CD8-positive, alpha-beta memory T cell (primary cell): ENCODE data around the gene PHAX. TPM values are rescaled to one million over a fixed set of nuclear protein-coding genes. Genes with fewer than 3 reads are reported as not detected.
"Not testable (repeated sequence)": the region's sequence is repeated elsewhere in the genome, so short reads cannot be mapped to it uniquely, and the experiment has no call there.

Experiments used
- CTCF ChIA-PET: fragments of 350-600 bp; sonication (Branson Sonifier 250); formaldehyde crosslinking; loops from one replicate; lab custom pipeline; 2021; ENCODE audit warnings: antibody characterized with exemption; lab: Charles Lee
- POLR2A ChIA-PET: fragments of 350-600 bp; sonication (Branson Sonifier 250); formaldehyde crosslinking; loops from one replicate; lab custom pipeline; 2021; ENCODE audit warnings: antibody characterized with exemption; lab: Charles Lee
- DNase-seq, 5 donors: peaks; one replicate each; pipeline versions ENCODE4 v3.0.0 to v3.0.0-alpha.2; 2020 to 2022; ENCODE audit warnings: mixed read lengths in 1 of 5
- H3K27ac ChIP-seq: one replicate; pipeline ENCODE4 v1.7.0; 2013; ENCODE audit warnings: low read depth, mild to moderate bottlenecking, low read length, moderate library complexity
- H3K27me3 ChIP-seq: 2 replicates; pipeline ENCODE4 v1.7.0; 2013; ENCODE audit warnings: low read length, mild to moderate bottlenecking; ENCODE audit not compliant: insufficient read depth, poor library complexity, severe bottlenecking
- H3K36me3 ChIP-seq: 2 replicates; pipeline ENCODE4 v1.7.0; 2013; ENCODE audit warnings: mild to moderate bottlenecking, low read length, moderate library complexity; ENCODE audit not compliant: insufficient read depth
- H3K4me1 ChIP-seq: 2 replicates; pipeline ENCODE4 v1.7.0; 2013; ENCODE audit warnings: mild to moderate bottlenecking, low read length, moderate library complexity; ENCODE audit not compliant: insufficient read depth
- H3K4me3 ChIP-seq: 2 replicates; pipeline ENCODE4 v1.7.0; 2013; ENCODE audit warnings: mild to moderate bottlenecking, low read length
- H3K9me3 ChIP-seq: 2 replicates; pipeline ENCODE4 v1.7.0; 2013; ENCODE audit warnings: mild to moderate bottlenecking, low read length
- H3K27ac Mint-ChIP-seq, 8 donors: one replicate each; pipeline ENCODE4 v1.8.0; 2020 to 2021; ENCODE audit warnings: mixed read lengths in 8 of 8, mild to moderate bottlenecking in 6 of 8, inconsistent platforms in 3 of 8, moderate library complexity in 3 of 8
- H3K27me3 Mint-ChIP-seq, 2 donors: one replicate each; pipeline ENCODE4 v1.8.0; 2020 to 2021; ENCODE audit warnings: mixed read lengths in 2 of 2, mild to moderate bottlenecking in 1 of 2, moderate library complexity in 1 of 2
- H3K36me3 Mint-ChIP-seq, 3 donors: one replicate each; pipeline ENCODE4 v1.8.0; 2020 to 2021; ENCODE audit warnings: mixed read lengths in 3 of 3, inconsistent platforms in 1 of 3, mild to moderate bottlenecking in 1 of 3
- H3K4me1 Mint-ChIP-seq, 3 donors: one replicate each; pipeline ENCODE4 v1.8.0; 2020 to 2021; ENCODE audit warnings: mixed read lengths in 3 of 3, inconsistent platforms in 1 of 3, mild to moderate bottlenecking in 1 of 3
- H3K4me3 Mint-ChIP-seq, 7 donors: one replicate each; pipeline ENCODE4 v1.8.0; 2020 to 2021; ENCODE audit warnings: mixed read lengths in 7 of 7, mild to moderate bottlenecking in 6 of 7, moderate library complexity in 4 of 7, inconsistent platforms in 2 of 7
- H3K9me3 Mint-ChIP-seq, 5 donors: one replicate each; pipeline ENCODE4 v1.8.0; 2020 to 2022; ENCODE audit warnings: mixed read lengths in 5 of 5, mild to moderate bottlenecking in 3 of 5, moderate library complexity in 2 of 5, inconsistent platforms in 1 of 5
- polyA plus RNA-seq: library from polyadenylated mRNA; unstranded; fragments of 300-500 nt; fragmentation: Illumina TruSeq; gene quantifications from one replicate; pipeline ENCODE4 v1.2.3, GENCODE V29; 2021
- total RNA-seq, 2 experiments: library from RNA; stranded (reverse); gene quantifications; one replicate each; pipeline ENCODE4 v1.2.3, GENCODE V29; 2021

The PHAX gene
- total and polyA plus RNA-seq, 3 experiments from 2014 or later, result 59.2 to 110 (median 68.2) TPM

DNA sequence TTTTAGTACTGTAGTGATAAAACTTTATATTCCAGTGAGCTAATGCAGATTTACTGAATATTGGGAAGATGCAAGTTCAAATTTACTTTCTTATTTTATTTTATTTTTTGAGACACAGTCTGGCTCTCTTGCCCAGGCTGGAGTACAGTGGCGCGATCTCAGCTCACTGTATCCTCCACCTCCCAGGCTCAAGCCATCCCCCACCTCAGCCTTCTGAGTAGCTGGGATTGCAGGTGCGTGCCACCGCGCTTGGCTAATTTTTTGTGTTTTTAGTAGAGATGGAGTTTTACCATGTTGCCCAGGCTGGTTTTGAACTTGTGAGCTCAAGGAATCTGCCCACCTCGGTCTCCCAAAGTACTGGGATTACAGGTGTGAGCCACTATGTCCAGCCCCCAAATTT, 9.9 kb downstream of the PHAX start:
- Mint-ChIP-seq H3K27me3 (peaks cover 0 to 1% of the 10 kb centered on the region in 2 donors), H3K4me1 (peaks cover 40 to 74% (median 64%) of the 10 kb centered on the region in 3 donors), H3K4me3 (no peak overlapping the region), H3K36me3 (peaks cover 3 to 87% (median 3%) of the 10 kb centered on the region in 3 donors), H3K9me3 (no peaks in the 10 kb centered on the region), H3K27ac (no peak overlapping the region)
- Histone ChIP-seq H3K4me1 (peaks cover 10% of the 10 kb centered on the region), H3K4me3 (no peak overlapping the region), H3K36me3 (peaks cover 20% of the 10 kb centered on the region), H3K27ac (no peak overlapping the region), H3K9me3 (no peaks in the 10 kb centered on the region), H3K27me3 (no peaks in the 10 kb centered on the region)
- DNase-seq, result no peak
- ChIA-PET CTCF (interaction anchor here (1.5 kb wide), 1 partner anchor 9 kb away, joined by 11 read pairs; the partner anchor contains the start of gene PHAX), POLR2A (no interaction called here)

DNA sequence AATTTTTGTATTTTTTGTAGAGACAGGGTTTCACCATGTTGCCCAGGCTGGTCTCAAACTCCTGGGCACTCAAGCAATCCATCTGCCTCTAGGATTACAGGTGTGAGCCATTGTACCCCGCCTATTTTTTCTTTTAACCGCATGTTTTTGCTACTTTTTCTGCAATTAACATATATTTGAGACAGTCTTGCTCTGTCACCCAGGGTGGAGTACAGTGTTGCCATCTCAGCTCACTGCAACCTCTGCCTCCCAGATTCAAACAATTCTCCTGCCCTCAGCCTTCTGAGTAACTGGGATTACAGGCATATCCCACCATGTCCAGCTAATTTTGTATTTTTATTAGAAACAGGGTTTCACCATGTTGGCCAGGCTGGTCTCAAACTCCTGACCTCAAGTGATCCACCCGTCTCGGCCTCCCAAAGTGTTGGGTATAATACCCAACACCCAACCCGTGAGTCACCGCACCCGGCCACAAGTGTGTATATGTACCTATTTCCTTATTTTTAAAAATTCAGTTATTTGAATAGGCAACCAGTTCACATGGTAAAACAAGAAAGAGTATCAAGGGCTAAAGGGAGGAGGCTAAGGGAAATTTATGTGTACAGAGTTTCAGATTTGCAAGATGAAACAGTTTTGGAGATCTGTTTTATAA, 13.3 kb downstream of the PHAX start:
- no peak overlapping the region for H3K4me3 Mint-ChIP-seq
- peak overlapping the region in 1 of 8 donors; percentile 33 for H3K27ac Mint-ChIP-seq
- H3K9me3 ChIP-seq, result no peaks in the 10 kb centered on the region
- ChIA-PET CTCF (no interaction called here), POLR2A (no interaction called here)
- H3K27me3 ChIP-seq, result no peaks in the 10 kb centered on the region
- H3K36me3 Mint-ChIP-seq, result peaks cover 3 to 83% (median 9%) of the 10 kb centered on the region in 3 donors
- H3K36me3 ChIP-seq, result peaks cover 17% of the 10 kb centered on the region
- no peak overlapping the region for H3K4me3 ChIP-seq
- H3K27me3 Mint-ChIP-seq, result peaks cover 0 to 1% of the 10 kb centered on the region in 2 donors
- no peaks in the 10 kb centered on the region for H3K4me1 ChIP-seq
- H3K27ac ChIP-seq, result no peak overlapping the region
- peaks cover 23 to 47% (median 43%) of the 10 kb centered on the region in 3 donors for H3K4me1 Mint-ChIP-seq
- no peaks in the 10 kb centered on the region for H3K9me3 Mint-ChIP-seq
- no peak for DNase-seq

GRCh38 chr5:126615286-126615685, 14.5 kb downstream of the PHAX start:
- H3K4me1 ChIP-seq, result no peaks in the 10 kb centered on the region
- no peak overlapping the region for H3K4me3 ChIP-seq
- peaks cover 15% of the 10 kb centered on the region for H3K36me3 ChIP-seq
- DNase-seq, result no peak
- Mint-ChIP-seq H3K27me3 (peaks cover 0 to 1% of the 10 kb centered on the region in 2 donors), H3K4me3 (no peak overlapping the region), H3K9me3 (no peaks in the 10 kb centered on the region), H3K27ac (peak overlapping the region in 1 of 8 donors; percentile 66), H3K4me1 (peaks cover 19 to 41% (median 37%) of the 10 kb centered on the region in 3 donors), H3K36me3 (peaks cover 0 to 83% (median 7%) of the 10 kb centered on the region in 3 donors)
- ChIA-PET POLR2A (no interaction called here), CTCF (no interaction called here)
- H3K27ac ChIP-seq, result no peak overlapping the region
- H3K27me3 ChIP-seq, result no peaks in the 10 kb centered on the region
- H3K9me3 ChIP-seq, result no peaks in the 10 kb centered on the region

- CTCF ChIA-PET, POLR2A ChIA-PET, H3K27ac ChIP-seq, H3K9me3 Mint-ChIP-seq, H3K27me3 ChIP-seq, H3K27ac Mint-ChIP-seq, H3K4me1 ChIP-seq, H3K4me3 Mint-ChIP-seq, DNase-seq, H3K27me3 Mint-ChIP-seq, H3K9me3 ChIP-seq, H3K4me3 ChIP-seq: not testable (repeated sequence)
- peaks cover 10 to 22% (median 17%) of the 10 kb centered on the region in 3 donors for H3K4me1 Mint-ChIP-seq
- peaks cover 0 to 78% (median 9%) of the 10 kb centered on the region in 3 donors for H3K36me3 Mint-ChIP-seq
- H3K36me3 ChIP-seq, result peaks cover 16% of the 10 kb centered on the region
Measured at GRCh38 chr5:126617603-126618002, 16.9 kb downstream of the PHAX start.

DNA sequence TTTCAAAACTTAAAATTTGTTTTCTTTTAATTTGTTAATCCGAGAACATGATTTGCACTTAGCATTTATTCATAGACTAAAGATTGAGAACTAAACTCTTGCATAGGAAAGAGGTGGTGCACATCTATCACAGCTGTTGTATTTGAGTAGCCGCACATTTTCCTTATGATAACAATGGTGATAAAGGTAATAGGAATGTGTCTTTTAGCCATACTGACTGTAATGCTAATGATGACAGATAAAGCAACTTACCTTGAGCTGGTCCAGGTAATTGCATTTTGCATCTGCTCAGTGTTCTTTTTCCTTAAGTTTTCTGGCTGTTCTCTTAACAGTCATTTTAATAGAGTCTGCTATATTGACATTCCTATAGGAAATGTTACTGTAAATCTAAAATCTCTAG, 19.0 kb downstream of the PHAX start:
- H3K36me3 Mint-ChIP-seq, result peaks cover 0 to 76% (median 16%) of the 10 kb centered on the region in 3 donors
- no peak overlapping the region for H3K27ac Mint-ChIP-seq
- H3K9me3 Mint-ChIP-seq, result no peaks in the 10 kb centered on the region
- no peak overlapping the region for H3K27ac ChIP-seq
- H3K4me3 Mint-ChIP-seq, result no peak overlapping the region
- ChIA-PET POLR2A (no interaction called here), CTCF (no interaction called here)
- H3K4me1 ChIP-seq, result no peaks in the 10 kb centered on the region
- H3K9me3 ChIP-seq, result no peaks in the 10 kb centered on the region
- peaks cover 0 to 1% of the 10 kb centered on the region in 2 donors for H3K27me3 Mint-ChIP-seq
- no peak for DNase-seq
- no peaks in the 10 kb centered on the region for H3K27me3 ChIP-seq
- H3K36me3 ChIP-seq, result peaks cover 23% of the 10 kb centered on the region
- H3K4me3 ChIP-seq, result no peak overlapping the region
- peaks cover 4 to 12% (median 8%) of the 10 kb centered on the region in 3 donors for H3K4me1 Mint-ChIP-seq

GRCh38 chr5:126624534-126624933, 23.8 kb downstream of the PHAX start:
- Histone ChIP-seq H3K4me3 (no peak overlapping the region), H3K27ac (no peak overlapping the region), H3K4me1 (no peaks in the 10 kb centered on the region), H3K9me3 (no peaks in the 10 kb centered on the region), H3K36me3 (peaks cover 21% of the 10 kb centered on the region), H3K27me3 (no peaks in the 10 kb centered on the region)
- CTCF ChIA-PET, result no interaction called here
- Mint-ChIP-seq H3K4me1 (peaks cover 0 to 4% (median 0%) of the 10 kb centered on the region in 3 donors), H3K9me3 (no peaks in the 10 kb centered on the region), H3K27me3 (peaks cover 0 to 1% of the 10 kb centered on the region in 2 donors), H3K27ac (peak overlapping the region in 2 of 8 donors; percentile 4 to 90), H3K36me3 (peaks cover 0 to 61% (median 14%) of the 10 kb centered on the region in 3 donors), H3K4me3 (no peak overlapping the region)
- no peak for DNase-seq
- POLR2A ChIA-PET, result no interaction called here

DNA sequence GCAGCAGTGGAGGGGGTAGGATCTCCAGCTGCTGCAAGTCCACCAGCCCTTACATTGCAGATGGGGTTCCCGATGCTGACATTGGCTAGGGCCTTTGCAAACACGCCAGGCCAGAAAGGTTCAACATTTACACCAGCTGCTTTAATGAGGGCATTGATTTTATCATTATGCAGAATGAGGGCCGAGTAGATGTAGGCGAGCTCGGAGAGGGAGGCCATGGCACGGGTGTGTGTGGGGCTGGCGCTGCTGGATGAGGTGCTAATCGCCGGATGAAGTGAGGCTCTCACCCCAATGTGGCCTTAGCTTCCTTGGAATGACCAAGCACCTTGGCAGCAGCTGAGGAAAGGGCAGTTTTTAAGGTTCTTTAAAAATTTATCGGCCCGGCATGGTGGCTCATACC, 27.4 kb downstream of the PHAX start:
- no peak overlapping the region for H3K27ac Mint-ChIP-seq
- Histone ChIP-seq H3K27me3 (no peaks in the 10 kb centered on the region), H3K9me3 (no peaks in the 10 kb centered on the region), H3K4me3 (no peak overlapping the region), H3K36me3 (peaks cover 13% of the 10 kb centered on the region), H3K27ac (no peak overlapping the region), H3K4me1 (no peaks in the 10 kb centered on the region)
- no peak overlapping the region for H3K4me3 Mint-ChIP-seq
- H3K27me3 Mint-ChIP-seq, result no peaks in the 10 kb centered on the region
- peaks cover 0 to 34% (median 11%) of the 10 kb centered on the region in 3 donors for H3K36me3 Mint-ChIP-seq
- ChIA-PET CTCF (no interaction called here), POLR2A (no interaction called here)
- no peaks in the 10 kb centered on the region for H3K9me3 Mint-ChIP-seq
- H3K4me1 Mint-ChIP-seq, result peaks cover 0 to 4% (median 0%) of the 10 kb centered on the region in 3 donors
- no peak for DNase-seq

GRCh38 chr5:126631920-126632319, 31.2 kb downstream of the PHAX start:
- H3K9me3 ChIP-seq, result no peaks in the 10 kb centered on the region
- no peaks in the 10 kb centered on the region for H3K27me3 ChIP-seq
- Mint-ChIP-seq H3K4me3 (no peak overlapping the region), H3K27me3 (no peaks in the 10 kb centered on the region), H3K36me3 (peaks cover 0 to 6% (median 0%) of the 10 kb centered on the region in 3 donors), H3K9me3 (no peaks in the 10 kb centered on the region), H3K27ac (no peak overlapping the region), H3K4me1 (no peaks in the 10 kb centered on the region)
- no peak for DNase-seq
- ChIA-PET POLR2A (no interaction called here), CTCF (no interaction called here)
- H3K27ac ChIP-seq, result no peak overlapping the region
- H3K4me3 ChIP-seq, result no peak overlapping the region
- H3K36me3 ChIP-seq, result no peaks in the 10 kb centered on the region
- no peaks in the 10 kb centered on the region for H3K4me1 ChIP-seq
